SW480 (cell line): ENCODE results near the gene ENTPD6.

Experiments
- DNase-seq: peaks from one replicate; pipeline ENCODE4 v3.0.0-alpha.2; 2016; ENCODE audit warnings: low spot score

Gene ENTPD6

GRCh38 chr20:25209400-25209799, 13.9 kb downstream of the ENTPD6 start:
- DNase-seq, result no peak

- DNase-seq, result no peak
These were observed 14.4 kb downstream of the ENTPD6 start for GRCh38 chr20:25209911-25210310.

GRCh38 chr20:25211273-25211672, 15.8 kb downstream of the ENTPD6 start:
- DNase-seq, result no peak

- no peak for DNase-seq
These were observed 16.7 kb downstream of the ENTPD6 start for GRCh38 chr20:25212242-25212641.

- no peak for DNase-seq
These were observed 18.3 kb downstream of the ENTPD6 start for GRCh38 chr20:25213566-25214425.

GRCh38 chr20:25214426-25214790, 18.9 kb downstream of the ENTPD6 start:
- no peak for DNase-seq

GRCh38 chr20:25214819-25215218, 19.3 kb downstream of the ENTPD6 start:
- no peak for DNase-seq

GRCh38 chr20:25215521-25215920, 20.0 kb downstream of the ENTPD6 start:
- no peak for DNase-seq

- DNase-seq, result no peak
These were observed 20.9 kb downstream of the ENTPD6 start for GRCh38 chr20:25216199-25216945.

GRCh38 chr20:25217161-25218108, 21.9 kb downstream of the ENTPD6 start:
- no peak for DNase-seq

- DNase-seq, result no peak
These were observed 22.6 kb downstream of the ENTPD6 start for GRCh38 chr20:25218109-25218486.

GRCh38 chr20:25218492-25218891, 23.0 kb downstream of the ENTPD6 start:
- DNase-seq, result no peak

- no peak for DNase-seq
These were observed 23.9 kb downstream of the ENTPD6 start for GRCh38 chr20:25219365-25219764.

GRCh38 chr20:25220021-25220730, 24.7 kb downstream of the ENTPD6 start:
- no peak for DNase-seq

GRCh38 chr20:25220810-25221591, 25.5 kb downstream of the ENTPD6 start:
- no peak for DNase-seq

- DNase-seq, result no peak
These were observed 26.3 kb downstream of the ENTPD6 start for GRCh38 chr20:25221592-25222460.

GRCh38 chr20:25222461-25223178, 27.1 kb downstream of the ENTPD6 start:
- DNase-seq, result no peak

GRCh38 chr20:25223179-25223661, 27.7 kb downstream of the ENTPD6 start:
- peak; percentile 96 for DNase-seq
